H1 (cell line): ENCODE measurements around the gene SLC17A6.

Experiments
- CTBP2 ChIP-seq: IDR thresholded peaks from 2 replicates; pipeline ENCODE4 v1.7.0; 2011; ENCODE audit warnings: borderline replicate concordance, mild to moderate bottlenecking, moderate library complexity, mixed read lengths, low read length; ENCODE audit not compliant: insufficient read depth, insufficient read length
- CTCF ChIP-seq, 3 experiments: IDR thresholded peaks; 1 replicate in 2 of 3; 2 replicates in 1 of 3; pipeline versions ENCODE4 v1.5.1 to v1.6.1; 2011; ENCODE audit warnings: low read length in 3 of 3, mild to moderate bottlenecking in 3 of 3, inconsistent platforms in 2 of 3, low read depth in 1 of 3, moderate library complexity in 1 of 3; ENCODE audit not compliant: insufficient read depth in 1 of 3; ENCODE audit errors: control extremely low read depth in 1 of 3
- EP300 ChIP-seq, 2 experiments: IDR thresholded peaks; 1 replicate in 1 of 2; 2 replicates in 1 of 2; pipeline ENCODE4 v1.6.1; 2011 to 2012; ENCODE audit warnings: low read depth in 2 of 2, low read length in 2 of 2, mild to moderate bottlenecking in 2 of 2, borderline replicate concordance in 1 of 2, inconsistent platforms in 1 of 2, moderate library complexity in 1 of 2
- JUN ChIP-seq: IDR thresholded peaks from 2 replicates; pipeline ENCODE4 v1.6.1; 2011; ENCODE audit warnings: low read depth, mild to moderate bottlenecking, improper control_type of control experiment, low read length
- MAFK ChIP-seq: IDR thresholded peaks from 2 replicates; pipeline ENCODE4 v1.6.1; 2012; ENCODE audit warnings: low read depth, mild to moderate bottlenecking, improper control_type of control experiment, low read length
- POLR2A ChIP-seq, 2 experiments: IDR thresholded peaks; 1 replicate in 1 of 2; 2 replicates in 1 of 2; pipeline ENCODE4 v1.6.1; 2011; ENCODE audit warnings: low read depth in 2 of 2, low read length in 2 of 2, mild to moderate bottlenecking in 2 of 2; ENCODE audit errors: control extremely low read depth in 1 of 2
- POLR2AphosphoS5 ChIP-seq: IDR thresholded peaks from 2 replicates; pipeline ENCODE4 v1.6.1; 2011; ENCODE audit warnings: low read depth, low read length
- RBBP5 ChIP-seq: IDR thresholded peaks from 2 replicates; pipeline ENCODE4 v1.7.1; 2012; ENCODE audit warnings: low read depth, mild to moderate bottlenecking, inconsistent platforms, low read length, moderate library complexity, borderline replicate concordance
- SIN3A ChIP-seq, 2 experiments: IDR thresholded peaks in 1 of 2; conservative IDR thresholded peaks in 1 of 2; 2 replicates each; pipeline ENCODE4 v1.6.1; 2011 to 2012; ENCODE audit warnings: low read length in 2 of 2, improper control_type of control experiment in 1 of 2, low read depth in 1 of 2, mild to moderate bottlenecking in 1 of 2
- SP1 ChIP-seq: IDR thresholded peaks from 2 replicates; pipeline ENCODE4 v1.6.1; 2011; ENCODE audit warnings: low read depth, low read length
- TBP ChIP-seq: IDR thresholded peaks from 2 replicates; pipeline ENCODE4 v1.6.1; 2011; ENCODE audit warnings: low read depth, low read length, improper control_type of control experiment
- TF ChIP-seq, protein P1 (sequence below): IDR thresholded peaks from 2 replicates; pipeline ENCODE4 v1.6.1; 2011; ENCODE audit warnings: low read length, improper control_type of control experiment

DNA sequence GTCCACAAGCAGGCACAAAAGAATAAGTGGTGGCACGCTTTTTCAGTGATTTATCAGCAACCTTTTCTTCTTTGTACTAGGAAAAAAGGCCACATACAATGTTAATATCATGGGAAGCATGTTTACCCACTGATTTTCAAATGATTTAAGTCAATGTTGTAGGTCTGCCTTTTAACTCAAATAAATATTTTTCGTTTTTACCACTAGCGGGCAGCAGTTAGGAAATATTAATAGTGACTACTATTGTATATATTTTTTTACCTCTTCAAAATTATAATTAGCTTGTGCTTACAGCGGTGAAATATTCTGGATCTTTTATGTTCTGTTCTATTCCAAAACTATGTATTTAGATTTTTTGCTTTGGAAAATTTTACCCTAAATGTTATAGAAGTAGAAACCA lies 6.4 kb upstream of the SLC17A6 start:
- TF ChIP-seq EP300 (IDR thresholded peaks at IDR 0.05; ENCODE audit: borderline replicate concordance in 1 of 2, low read depth in 2 of 2, low read length in 2 of 2) (no peak), SIN3A (conservative IDR thresholded peaks at IDR 0.05 in 1 of 2, IDR thresholded peaks at IDR 0.05 in 1 of 2; ENCODE audit: low read depth in 1 of 2, low read length in 2 of 2) (no peak), TBP (no peak), POLR2AphosphoS5 (no peak), RBBP5 (no peak), POLR2A (IDR thresholded peaks at IDR 0.05; ENCODE audit: control extremely low read depth in 1 of 2, low read depth in 2 of 2, low read length in 2 of 2) (no peak), CTCF (IDR thresholded peaks at IDR 0.05; ENCODE audit: control extremely low read depth in 1 of 3, insufficient read depth in 1 of 3, low read depth in 1 of 3, low read length in 3 of 3) (no peak), MAFK (no peak), JUN (no peak), CTBP2 (no peak), SP1 (no peak)
- TF ChIP-seq, protein P1, sequence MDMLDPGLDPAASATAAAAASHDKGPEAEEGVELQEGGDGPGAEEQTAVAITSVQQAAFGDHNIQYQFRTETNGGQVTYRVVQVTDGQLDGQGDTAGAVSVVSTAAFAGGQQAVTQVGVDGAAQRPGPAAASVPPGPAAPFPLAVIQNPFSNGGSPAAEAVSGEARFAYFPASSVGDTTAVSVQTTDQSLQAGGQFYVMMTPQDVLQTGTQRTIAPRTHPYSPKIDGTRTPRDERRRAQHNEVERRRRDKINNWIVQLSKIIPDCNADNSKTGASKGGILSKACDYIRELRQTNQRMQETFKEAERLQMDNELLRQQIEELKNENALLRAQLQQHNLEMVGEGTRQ: no peak
